ENCODE measurements around the gene MYLK.
A peak's percentile ranks its signal among the peaks of the same experiment; 100 is the strongest.

The MYLK gene

DNA sequence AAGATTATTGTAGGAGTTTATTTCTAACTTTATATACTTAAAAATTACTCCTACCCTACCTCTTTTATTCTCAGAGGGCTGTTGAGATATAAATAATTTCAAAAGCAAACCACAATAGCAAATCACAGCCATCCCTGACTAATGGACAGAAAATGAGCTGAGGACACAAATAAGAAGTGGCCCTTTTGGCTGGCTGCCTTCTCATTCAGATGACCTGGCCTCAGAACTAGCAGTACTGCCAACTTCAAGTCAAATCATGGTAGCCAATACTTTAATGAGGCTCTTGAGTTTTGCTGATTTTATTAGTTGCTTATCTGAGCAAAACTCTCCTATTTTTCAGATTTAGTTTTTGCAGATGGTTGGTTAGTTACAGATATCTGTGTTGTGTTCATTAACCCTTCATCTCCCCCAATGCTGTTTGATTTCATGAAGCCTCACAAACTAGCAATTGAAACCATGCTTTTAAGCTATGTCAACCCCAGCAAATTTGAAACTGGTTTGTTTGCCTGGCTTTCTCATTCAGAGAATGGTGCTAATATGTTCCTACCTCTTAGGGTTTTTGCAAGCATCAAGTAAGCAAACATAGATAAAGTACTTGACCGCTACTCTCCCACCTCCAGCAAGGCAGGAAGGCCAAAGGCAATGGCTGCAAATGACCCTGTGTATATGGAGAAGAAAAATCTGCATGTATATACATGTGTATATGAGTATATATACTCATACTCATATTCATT, 225.8 kb downstream of the MYLK start:
- DNase-seq: no peak

DNA sequence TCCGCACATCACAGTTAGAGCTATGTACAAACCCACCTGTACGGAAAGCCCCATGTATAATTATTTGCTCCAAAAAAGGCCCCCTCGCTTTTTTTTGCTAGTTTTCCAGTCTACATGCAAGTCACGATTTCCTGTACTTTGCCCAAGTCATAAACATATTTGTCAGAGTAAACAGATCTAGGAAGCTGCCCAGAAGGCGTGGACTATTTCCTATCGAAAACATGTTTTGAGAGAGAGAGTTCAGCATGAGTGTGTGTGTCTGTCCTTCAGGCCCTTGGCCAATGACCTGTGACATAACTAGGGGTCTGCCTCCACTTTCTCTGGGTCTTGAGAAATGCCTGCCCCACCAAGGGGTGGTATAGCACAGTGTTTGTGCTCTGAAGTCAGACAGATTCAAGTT, 226.6 kb downstream of the MYLK start:
- DNase-seq: no peak

DNA sequence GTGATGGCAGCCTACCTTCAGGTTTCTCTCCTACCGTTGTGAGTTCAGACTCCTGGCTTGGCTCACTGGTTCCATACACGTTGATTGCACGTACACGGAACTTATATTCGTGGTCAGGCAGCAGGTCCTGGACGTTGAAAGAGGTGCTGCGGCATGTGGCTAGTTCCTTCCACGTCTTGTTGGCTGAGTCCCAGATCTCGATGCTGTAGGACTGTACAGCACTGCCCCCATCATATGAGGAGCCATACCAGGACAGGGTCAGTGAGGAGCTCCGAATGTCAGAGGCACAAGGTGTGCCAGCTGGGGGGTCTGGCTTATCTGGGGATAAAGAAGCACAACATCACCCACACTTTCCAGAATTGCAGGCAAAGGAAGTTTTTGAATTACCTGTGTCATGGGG, 227.0 kb downstream of the MYLK start:
- DNase-seq: no peak

DNA sequence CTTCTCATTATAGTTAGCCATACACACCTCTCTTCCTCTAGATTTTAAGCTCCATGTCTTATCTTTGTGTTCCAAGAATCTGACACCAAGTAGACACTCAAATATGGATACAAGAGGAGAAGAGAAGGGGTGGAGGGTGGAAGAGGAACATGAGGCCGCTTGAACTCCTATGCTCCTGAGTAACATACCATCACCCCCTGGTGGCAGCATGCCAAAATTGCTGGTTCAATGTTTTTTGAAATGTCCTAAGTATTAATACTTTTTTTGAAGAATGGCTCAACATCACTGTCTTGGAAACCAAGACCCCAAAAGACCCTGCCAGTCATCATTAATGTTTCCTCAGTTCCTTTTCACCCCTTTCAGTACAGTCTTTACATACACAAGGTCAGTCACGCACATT, 227.4 kb downstream of the MYLK start:
- DNase-seq: peak; percentile 5

DNA sequence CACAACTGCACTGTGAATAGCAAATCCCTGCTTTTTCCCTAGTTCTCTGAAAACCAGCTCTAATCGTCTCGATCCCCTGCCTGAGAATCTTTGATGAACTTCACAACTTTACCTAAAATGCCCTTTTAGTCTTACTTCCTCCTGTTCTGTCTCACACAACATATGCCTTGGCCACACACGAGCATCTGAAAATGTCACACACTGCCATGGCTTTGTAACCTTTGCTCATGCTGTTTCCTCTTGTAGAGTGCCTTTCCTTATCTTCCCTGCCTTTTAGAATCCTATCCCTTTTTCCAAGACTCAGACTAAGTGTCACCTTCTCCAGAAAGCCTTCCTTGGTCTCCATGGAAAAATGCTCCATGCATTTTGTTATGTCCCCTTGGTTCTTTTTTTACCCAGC, 227.9 kb downstream of the MYLK start:
- no peak for DNase-seq

DNA sequence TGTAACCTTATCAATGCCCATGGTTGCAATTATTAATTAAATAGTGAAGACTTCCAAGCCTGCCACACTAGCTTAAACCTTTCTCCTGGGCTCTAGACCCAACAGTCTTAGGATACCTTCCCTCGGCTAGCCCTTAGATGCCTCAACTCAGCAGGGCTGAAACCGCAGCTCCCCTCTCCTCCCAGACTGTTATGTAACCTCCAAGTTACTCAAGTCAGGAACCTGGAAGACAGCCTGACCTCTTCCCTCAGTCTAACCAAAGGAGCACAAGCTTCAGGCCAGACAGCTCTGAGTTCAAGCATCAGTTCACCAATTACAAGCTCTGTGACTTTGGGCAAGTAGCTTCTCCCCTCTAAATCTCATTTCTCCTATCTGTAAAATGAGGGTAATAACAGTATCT, 228.7 kb downstream of the MYLK start:
- no peak for DNase-seq

DNA sequence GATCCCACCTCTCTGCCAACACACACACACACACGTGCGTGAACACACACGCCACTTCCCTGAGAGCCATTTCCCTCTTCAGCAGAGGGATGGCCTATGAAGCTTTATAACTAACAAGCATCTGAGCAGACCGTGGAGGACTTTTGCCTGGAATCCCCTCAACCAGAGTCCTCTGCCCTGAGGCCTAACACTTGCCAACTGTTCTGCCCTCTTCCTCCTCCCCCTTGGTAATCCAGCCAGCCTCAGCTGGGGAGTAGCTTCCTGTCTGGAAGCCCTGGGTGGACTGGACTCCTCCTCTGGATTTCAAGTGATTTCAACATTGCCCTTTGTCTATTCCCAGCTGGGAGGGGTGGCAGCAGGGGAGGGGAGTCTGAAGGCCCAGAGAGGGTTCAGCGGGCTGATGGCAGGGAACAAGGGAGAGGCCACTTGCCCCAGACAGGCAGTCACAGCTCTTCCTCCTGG, 230.9 kb downstream of the MYLK start:
- DNase-seq: no peak

DNA sequence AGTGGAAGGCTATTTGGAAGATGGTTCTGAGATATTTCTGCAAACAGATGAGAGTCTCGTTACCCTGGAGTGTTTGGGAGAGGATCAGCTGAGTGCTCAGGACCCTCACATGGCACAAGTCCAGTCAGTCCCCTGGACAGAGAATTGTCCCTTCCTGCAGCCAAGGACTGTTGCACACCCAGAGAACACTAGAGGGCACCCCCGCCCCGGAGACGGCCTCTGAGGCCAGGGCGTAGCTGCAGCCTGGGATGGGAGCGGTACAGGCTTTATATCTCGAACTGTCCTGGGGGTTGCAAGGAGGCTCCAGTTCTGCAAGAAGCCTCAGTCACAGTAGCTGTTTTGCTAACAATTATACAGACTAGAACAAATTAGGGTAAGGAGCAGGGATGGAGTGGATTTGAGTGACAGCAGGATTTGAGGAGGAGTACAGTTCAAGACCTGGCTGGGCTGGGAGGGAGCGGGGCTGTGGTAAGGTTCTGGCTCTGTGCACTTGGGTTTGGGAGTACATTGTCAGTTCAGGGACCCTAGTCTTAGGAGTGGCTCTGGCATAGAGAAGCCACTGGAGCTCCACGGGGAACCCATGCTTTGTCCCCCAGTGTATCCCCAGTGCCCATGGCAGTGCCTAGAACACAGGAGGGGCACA, 231.7 kb downstream of the MYLK start:
- DNase-seq: peak; percentile 58

DNA sequence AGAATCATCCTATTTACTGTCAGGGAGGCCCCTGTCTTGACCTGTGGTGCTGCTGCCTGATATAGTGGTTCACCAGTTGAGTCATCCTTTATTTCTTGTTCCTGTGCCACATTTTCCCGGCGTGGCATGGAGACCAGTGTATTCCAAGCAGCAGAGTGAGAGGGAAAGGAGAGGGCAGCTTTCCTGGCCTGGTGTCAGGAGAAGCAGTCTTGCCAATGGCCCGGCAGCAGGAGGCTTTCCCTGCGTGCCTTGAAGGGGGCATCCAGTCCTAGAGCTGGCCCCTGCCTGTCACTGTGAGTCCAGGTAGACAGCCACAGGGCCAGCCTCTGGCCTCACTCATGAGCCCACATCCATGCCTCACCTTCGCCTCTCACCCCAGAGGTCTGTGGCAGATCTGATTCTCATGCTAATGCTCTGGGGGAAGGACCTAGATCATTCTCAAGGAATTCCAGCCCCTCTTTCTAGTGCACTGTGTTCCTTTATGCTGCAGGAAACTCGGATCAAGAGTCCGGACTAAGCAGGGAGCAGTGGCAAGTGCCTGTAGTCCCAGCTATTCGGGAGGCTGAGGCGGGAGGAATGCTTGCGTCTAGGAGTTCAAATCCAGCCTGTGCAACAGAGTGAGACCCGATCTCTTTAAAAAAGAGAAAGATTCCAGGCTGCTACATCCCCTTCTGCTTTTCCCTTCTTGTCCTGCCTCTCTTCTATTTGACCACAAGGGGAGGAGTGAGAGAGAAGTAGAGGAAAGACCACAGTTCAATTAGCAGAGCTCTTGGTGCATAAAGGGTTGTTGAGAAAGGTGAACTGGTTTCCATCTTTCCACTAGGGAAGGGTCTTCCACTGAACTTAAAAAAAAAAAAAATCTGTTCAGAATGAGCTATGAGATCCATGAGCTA, 232.4 kb downstream of the MYLK start:
- no peak for DNase-seq

DNA sequence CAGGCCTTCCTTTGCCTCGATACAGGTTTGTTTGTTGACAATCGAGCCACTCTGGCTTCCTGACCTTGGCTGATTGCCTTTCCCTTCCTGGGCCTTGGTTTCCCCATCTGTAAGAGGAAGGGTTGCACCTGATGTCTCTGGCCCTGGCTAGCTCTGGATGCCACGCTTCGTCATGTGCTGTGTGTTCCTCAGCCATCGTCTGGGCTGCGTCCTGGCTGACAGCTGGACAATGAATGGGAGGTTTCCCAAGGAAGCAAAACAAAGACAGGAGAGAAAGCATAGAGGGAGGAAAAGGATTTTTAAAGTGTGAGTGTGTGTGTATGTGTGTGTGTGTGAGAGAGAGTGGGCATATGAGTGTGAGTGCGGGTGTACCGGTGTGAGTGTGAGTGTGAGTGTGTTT, 234.0 kb downstream of the MYLK start:
- no peak for DNase-seq

DNA sequence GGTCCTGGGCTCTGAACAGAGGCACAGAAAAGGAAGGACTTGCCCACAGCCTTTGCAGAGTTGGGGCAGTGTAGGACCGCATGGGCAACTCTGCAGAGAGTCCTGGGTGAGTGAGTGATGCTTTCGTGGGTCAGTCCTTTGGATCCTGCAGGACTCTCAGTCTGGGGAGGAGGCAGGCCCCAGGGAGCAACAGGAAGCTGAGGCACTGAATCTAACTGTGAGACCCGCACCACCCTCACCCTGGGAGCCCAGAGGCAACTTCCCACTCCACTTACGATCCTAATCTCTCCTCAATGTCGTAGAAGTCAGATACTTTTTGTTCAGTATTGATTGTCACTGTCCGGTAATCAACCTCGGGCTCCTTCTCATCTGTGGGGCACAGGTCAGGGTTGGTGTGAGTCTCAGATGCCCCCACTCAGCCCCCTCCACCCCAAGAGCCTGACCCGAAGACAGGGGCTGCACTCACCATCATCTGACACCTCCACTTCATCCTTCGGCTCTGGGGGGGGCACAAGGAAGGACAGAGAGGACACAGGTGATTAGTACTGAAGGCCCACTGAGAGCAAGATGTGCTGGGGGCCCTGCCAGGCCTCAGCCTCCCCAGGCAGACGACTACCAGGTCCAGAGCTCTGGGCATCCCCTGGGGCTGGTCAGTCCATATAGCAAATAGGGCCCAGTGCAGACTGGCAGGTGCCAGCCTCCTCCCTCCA, 235.3 kb downstream of the MYLK start:
- no peak for DNase-seq

DNA sequence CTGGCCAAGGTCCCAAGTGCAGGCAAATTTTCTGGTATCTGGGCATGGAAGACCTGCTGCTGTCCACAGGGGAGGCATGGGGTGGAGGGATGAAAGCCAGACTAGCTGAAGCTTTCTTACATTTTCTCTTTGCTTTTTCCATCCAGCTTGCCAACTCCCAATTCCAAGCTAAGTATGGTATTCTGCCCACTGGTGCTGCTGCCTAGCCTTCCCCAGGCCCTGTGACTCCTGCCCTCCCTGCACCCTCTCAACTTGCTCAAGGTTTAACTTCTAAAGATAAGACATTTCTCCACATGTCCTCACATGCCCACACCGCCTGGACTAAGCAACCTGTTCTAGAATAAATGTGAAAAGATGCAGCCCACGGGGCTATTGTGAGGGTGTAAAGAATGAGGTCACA, 239.8 kb downstream of the MYLK start:
- no peak for DNase-seq

DNA sequence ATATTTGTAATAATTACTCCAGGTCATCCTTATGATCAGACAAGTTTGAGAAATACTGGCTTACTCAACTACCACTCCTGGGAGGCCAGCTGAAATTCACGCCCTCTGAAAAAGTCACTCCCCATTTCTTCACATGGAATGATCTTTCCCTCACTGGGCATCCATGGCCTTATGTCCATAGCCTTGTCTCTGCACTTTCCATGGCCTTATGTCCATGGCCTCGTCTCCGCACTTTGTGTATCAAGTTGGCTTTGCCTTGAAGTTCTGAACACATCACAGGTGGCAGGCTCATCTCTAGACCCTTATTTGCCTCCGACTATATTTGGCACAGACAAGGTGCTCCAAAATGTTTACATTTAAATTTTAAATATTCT, 241.2 kb downstream of the MYLK start:
- DNase-seq: no peak

DNA sequence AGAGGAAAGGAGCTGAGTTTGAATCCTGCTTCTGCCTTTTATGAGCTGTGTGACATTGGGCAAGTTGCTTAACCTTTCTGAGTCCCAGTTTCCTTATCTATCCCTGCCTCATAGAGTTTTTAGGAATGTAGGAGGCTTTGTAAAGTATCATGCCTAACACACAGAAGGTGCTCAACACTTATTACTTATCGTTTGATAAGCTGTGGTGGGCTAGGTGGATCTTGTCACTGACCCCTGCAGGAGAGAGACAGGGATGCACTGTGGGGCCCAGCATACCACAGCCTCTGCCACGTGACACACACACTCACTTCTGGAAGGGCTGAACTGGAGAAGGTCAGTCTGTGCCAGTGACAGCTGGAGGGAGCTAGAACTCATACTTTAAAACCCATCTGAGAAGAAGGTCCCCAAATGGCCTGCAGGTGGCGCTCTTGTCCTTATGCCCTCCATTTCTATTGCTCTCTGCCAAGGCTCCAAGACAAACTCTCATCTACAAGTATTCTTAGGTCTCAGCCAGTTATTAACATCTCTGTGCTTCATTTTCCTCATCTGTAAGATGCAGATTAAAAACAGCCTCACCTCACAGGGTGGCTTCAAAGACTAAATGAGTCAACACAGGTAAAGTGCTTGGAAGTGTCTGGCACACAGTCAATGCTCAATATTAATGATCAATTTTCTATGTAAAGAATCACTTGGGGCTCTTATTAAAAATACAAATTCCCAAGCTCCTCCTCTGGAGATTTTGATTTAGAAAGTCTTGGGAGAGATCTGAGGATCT, 241.8 kb downstream of the MYLK start:
- DNase-seq: peak; percentile 75

DNA sequence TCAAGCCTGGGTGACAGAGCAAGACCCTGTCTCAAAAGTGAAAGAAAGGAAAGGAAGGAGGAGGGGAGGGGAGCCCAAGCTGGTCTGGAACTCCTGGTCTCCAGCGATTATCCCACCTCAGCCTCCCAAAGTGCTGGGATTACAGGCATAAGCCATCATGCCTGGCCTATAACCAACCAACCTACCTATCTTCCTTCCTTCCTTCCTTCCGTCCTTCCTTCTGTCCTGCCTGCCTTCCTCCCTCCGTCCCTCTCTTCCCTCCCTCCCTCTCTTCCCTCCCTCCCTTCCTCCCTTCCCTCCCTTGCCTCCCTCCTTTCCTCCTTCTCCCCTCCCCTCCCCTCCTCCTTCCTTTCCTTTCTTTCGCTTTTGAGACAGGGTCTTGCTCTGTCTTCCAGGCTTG, 242.6 kb downstream of the MYLK start:
- DNase-seq: no peak

DNA sequence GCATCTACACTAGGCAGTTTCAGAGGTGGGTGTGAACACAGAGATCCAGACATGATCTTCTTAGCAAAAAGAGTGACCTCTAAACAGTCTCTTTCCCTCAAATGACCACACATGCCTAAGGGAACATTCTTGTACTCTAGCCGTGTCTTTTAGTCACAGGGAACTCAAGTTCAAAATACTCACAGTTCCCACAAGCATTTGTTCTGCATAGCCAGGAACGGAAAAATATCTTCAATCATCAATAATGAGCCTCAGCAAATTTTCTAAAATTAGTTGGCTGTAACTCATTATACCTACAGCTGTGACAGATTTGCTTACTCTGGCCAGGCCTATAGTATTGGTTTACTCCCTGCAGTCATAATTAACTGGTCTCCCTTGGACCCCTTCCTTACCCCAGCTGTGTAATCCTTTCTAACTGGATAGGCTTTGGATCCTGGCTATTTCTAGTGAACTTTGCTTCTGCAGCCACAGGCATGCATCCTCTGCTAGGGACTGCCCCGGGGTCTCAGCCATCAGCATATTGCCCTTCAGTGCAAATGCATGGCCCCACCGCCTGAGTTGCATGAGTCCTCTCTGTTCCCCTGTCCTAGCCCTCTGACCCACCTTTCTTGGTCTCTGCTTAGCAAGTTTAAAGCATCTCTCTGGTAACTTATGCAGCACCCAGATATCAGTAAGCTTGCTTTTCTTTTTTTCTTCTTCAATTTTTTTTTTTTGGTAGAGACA, 243.2 kb downstream of the MYLK start:
- DNase-seq: no peak

DNA sequence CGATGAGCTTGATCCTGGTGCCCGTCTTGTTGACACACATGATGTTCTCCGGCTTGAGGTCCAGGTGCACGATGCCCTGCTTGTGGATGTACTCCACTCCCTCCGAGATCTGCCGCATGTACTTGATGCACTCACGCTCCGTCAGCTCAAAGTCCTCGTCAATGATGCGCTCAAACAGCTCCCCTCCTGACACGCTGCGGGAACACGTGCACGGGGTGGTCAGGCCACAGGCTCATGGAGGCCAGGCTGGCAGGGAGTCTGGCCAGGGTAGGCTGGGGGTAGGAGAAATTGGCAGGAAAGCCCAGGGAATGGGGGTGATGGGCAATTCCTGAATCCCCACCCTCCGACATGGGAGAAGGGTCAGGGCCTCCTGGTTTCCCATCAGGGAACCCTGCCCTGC, 243.8 kb downstream of the MYLK start:
- no peak for DNase-seq

DNA sequence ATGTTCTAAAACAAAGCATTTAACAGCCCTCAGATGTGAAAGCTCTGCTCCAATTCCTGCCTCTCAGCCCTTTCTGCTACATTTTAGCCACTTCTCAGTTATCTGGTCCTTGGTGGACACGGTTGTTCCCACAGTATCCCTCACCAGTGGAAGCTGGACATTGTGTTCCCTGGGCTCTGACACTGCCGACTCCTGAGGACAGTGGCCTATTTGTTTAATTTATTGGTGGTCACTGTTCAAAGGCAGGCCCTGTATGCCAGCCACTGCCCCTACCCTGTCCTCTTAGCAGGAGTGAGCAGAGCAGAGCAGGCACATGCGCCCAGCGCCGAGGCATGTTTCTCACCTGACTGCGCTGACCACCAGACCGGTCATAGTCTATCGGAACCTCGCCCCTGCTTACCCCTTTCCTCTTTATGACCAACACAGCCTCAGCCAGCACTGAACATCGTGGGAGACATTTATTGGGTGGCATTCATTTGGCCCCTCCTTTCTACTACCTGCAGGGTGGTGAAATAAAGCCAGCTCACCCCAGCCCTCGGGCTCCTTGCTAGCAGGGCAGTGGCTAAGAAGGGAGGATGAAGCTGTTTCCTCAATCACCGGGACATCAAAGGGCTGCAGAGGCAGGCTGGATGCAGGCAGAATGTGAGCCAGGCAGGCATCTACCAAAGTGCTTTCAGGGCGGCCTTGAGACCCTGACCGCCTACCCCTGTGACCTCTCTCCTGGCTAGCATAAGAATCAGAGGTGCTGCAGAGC, 245.0 kb downstream of the MYLK start:
- no peak for DNase-seq

DNA sequence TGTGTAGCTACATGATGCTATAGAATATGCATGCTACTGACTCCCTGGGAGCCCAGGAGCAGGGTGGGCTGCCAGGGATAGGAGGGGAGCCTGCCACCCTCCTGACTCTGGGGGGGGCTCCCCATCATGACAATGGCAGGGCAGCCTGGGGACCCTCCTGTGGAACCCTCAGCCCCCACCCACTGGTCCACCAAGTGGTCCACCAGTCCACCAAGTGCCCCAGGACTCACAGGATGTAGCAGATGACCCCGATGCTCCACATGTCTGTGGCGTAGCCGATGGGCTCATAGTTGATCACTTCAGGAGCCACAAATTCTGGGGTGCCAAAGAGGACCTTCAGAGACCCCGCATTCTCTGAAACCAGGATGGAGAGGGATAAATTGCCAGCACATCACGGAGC, 246.3 kb downstream of the MYLK start:
- no peak for DNase-seq

DNA sequence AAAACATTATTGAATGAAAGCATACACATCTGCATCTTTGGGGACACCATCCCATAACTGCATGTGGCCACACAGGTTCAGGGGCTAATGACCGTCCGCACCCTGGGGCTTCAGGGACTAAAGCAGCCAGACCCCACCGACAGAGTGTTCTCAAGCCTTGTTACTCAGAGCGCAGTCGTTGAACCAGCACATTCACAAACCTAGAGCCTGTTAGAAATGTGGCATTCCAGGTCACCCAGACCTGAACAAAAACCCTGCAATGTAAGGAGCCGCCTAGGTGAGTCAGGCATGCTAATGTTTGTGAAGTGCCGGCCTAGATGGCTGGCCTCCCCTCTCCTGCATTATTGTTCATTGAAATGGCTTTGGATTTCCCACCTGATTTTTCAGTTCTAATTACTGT, 247.0 kb downstream of the MYLK start:
- no peak for DNase-seq

DNA sequence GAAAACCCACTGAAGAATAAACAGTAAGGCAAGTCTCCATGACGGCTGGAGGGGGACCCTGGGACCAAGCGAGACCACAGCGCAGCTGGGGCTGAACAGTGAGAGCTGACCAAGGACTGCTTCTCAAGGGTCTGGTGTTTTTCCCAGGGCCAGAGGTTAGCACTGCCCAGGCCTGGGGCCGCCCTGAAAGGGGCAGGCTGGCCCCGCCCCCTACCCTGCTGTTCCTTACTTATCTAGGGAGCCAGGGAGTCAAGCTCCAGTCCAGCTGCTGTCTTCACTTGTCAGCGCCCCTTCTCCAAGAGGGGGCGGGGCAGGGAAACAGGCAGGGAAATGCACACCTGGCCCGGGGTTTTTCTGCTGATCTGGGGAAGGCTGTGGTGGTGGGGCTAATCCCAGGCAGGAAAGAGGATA, 247.7 kb downstream of the MYLK start:
- no peak for DNase-seq

Measured in activated CD4-positive, alpha-beta T cell treated with anti-CD3 and anti-CD28 coated beads, Interleukin-2, Interleukin-6, amounts not matched to agents 100 ng/mL and 50 ng/mL, durations not matched to agents 16 hours and 8 hours (primary cell).